OCI-LY3 (cell line): ENCODE data around the gene CASS4.

ENCODE experiments used
- CTCF ChIP-seq: fragments of 200-600, 300-600 bp; sonication (generic); IDR thresholded peaks from 2 replicates; pipeline ENCODE4 v1.5.1; 2014; ENCODE audit warnings: antibody characterized with exemption, low read length, low read depth
- EZH2phosphoT487 ChIP-seq: fragments of 200-600 bp; shearing (Covaris generic); IDR thresholded peaks from 2 replicates; pipeline ENCODE4 v1.6.1; 2018; ENCODE audit warnings: antibody characterized with exemption, mixed run types, low read depth

GRCh38 chr20:56417911-56418310, 5.9 kb downstream of the CASS4 start:
- TF ChIP-seq CTCF: no peak
- no peak for TF ChIP-seq EZH2phosphoT487
